Heart left ventricle (tissue), 16 donors: ENCODE measurements around the gene CDH10. TPM values are rescaled to one million over a fixed set of nuclear protein-coding genes. Genes with fewer than 3 reads are reported as not detected.

Experiments
- ATAC-seq, 4 donors: fragments of 200-7000 bp; cut with Tn5 transposase; one replicate each; pipeline ENCODE4 v1.9.1; 2020 to 2022; ENCODE audit warnings: moderate library complexity in 4 of 4, mild to moderate bottlenecking in 3 of 4, moderate number of reproducible peaks in 1 of 4
- DNase-seq, 5 donors: peaks; one replicate each; pipeline ENCODE4 v3.0.0-alpha.2; 2020
- H3K27ac ChIP-seq, 12 donors: fragments of 200-600 bp; sonication (generic) in 4 of 12; one replicate each; pipeline versions ENCODE4 v1.5.0 to v1.8.0; 2016 to 2022; ENCODE audit warnings: mild to moderate bottlenecking in 2 of 12
- H3K27me3 ChIP-seq, 9 donors: fragments of 200-600 bp; sonication (generic) in 2 of 9; one replicate each; pipeline versions ENCODE4 v1.5.1 to v1.8.0; 2016 to 2022; ENCODE audit warnings: mild to moderate bottlenecking in 3 of 9
- H3K36me3 ChIP-seq, 9 donors: fragments of 200-600 bp; sonication (generic) in 2 of 9; one replicate each; pipeline versions ENCODE4 v1.5.0 to v1.8.0; 2018 to 2022; ENCODE audit warnings: mild to moderate bottlenecking in 2 of 9
- H3K4me1 ChIP-seq, 12 donors: fragments of 200-600 bp; sonication (generic) in 4 of 12; one replicate each; pipeline versions ENCODE4 v1.5.0 to v1.8.0; 2016 to 2022; ENCODE audit warnings: mild to moderate bottlenecking in 3 of 12
- H3K4me3 ChIP-seq, 12 donors: fragments of 200-600 bp; sonication (generic) in 4 of 12; one replicate each; pipeline versions ENCODE4 v1.5.0 to v1.8.0; 2017 to 2022; ENCODE audit warnings: mild to moderate bottlenecking in 9 of 12, moderate library complexity in 4 of 12
- H3K9me3 ChIP-seq, 12 donors: fragments of 200-600 bp; sonication (generic) in 4 of 12; one replicate each; pipeline versions ENCODE4 v1.5.0 to v1.8.0; 2016 to 2022; ENCODE audit warnings: mild to moderate bottlenecking in 1 of 12
- POLR2A ChIP-seq, 2 donors: fragments of 450-650 bp; IDR thresholded peaks; one replicate each; pipeline ENCODE4 v1.6.1; 2017; ENCODE audit warnings: antibody characterized with exemption in 2 of 2, mild to moderate bottlenecking in 2 of 2, moderate library complexity in 2 of 2
- WGBS, 4 donors: extraction: QIAGEN DNeasy Blood & Tissue Kit in 2 of 4; methylation state at CpG; one replicate each; pipeline versions ENCODE4 v1.1.5 to v1.1.7; 2013 to 2018; 5-methylcytosine and 5-hydroxymethylcytosine counted together
- intact Hi-C, 10 donors: fragments of 100-400 bp; cut with DNase I; formaldehyde crosslinking; loops; one replicate each; pipeline versions ENCODE4 v1.11.1 to v1.14.2; 2022
- polyA plus RNA-seq, 2 donors: library from polyadenylated mRNA; stranded (reverse); fragments of 200-250 nt; gene quantifications; one replicate each; pipeline ENCODE4 v1.2.3, GENCODE V29; 2013
- total RNA-seq, 9 donors: library from RNA; depleted of rRNA in 2 of 9; stranded (reverse); fragments of >200 nt in 2 of 9; fragmentation: NEBNext Ultra II Directional in 3 of 9; extraction: Animal tissue kit (Norgen Biotek cat#: 25700) in 3 of 9; gene quantifications; one replicate each; pipeline versions ENCODE4 v1.1.0 to v1.2.4, GENCODE V29; 2016 to 2023
- TF ChIP-seq, protein P1 (sequence below), 12 donors: fragments of 200-600 bp; sonication (generic) in 4 of 12; IDR thresholded peaks; one replicate each; pipeline versions ENCODE4 v1.5.0 to v1.8.0; 2018 to 2022; ENCODE audit warnings: antibody characterized with exemption in 12 of 12, mild to moderate bottlenecking in 5 of 12
- donor health status: ischemic (EF 13 %, LVEDD 7.1; RV severe dilation, severe dysfunction).
- donor health status: healthy with polysubstance abuse.
- donor health status: DM: no; HTN: yes; CAD: no.
- donor health status: DM: no; HTN: no; CAD: no.
- donor health status: ischemic (EF 25% LVEDD 6.9; RV normal size, moderate dysfunction).
- donor health status: ischemic (EF 25% LVEDD 5.7; RV mildly dilated, moderate dysfunction).
- donor health status: healthy.
- donor health status: DM: yes; HTN: yes; CAD: no.
- donor health status: ischemic (EF 35%, LVEDD 5.7; RV mildly dilated, moderate dysfunction).
- donor health status: nonischemic (EF 11% LVEDD 7.7; RV severe dilation, severe dysfunction).
- donor health status: DM: yes; HTN: yes; CAD: no.
- donor health status: PGD.
- donor health status: ischemic (EF 29% LVEDD 5.4; RV normal size, mild dysfunction).
- donor health status: nonischemic (EF 23%, LVEDD 6.1; RV moderate dilation, normal function).

Gene CDH10
- total and polyA plus RNA-seq, 11 donors: 0.25 TPM; not detected in 10

GRCh38 chr5:24510523-24510988, 134.2 kb downstream of the CDH10 start:
- DNase-seq (no peak), ATAC-seq (no peak)
- TF ChIP-seq POLR2A (IDR thresholded peaks at IDR 0.05): no peak
- TF ChIP-seq, protein P1, sequence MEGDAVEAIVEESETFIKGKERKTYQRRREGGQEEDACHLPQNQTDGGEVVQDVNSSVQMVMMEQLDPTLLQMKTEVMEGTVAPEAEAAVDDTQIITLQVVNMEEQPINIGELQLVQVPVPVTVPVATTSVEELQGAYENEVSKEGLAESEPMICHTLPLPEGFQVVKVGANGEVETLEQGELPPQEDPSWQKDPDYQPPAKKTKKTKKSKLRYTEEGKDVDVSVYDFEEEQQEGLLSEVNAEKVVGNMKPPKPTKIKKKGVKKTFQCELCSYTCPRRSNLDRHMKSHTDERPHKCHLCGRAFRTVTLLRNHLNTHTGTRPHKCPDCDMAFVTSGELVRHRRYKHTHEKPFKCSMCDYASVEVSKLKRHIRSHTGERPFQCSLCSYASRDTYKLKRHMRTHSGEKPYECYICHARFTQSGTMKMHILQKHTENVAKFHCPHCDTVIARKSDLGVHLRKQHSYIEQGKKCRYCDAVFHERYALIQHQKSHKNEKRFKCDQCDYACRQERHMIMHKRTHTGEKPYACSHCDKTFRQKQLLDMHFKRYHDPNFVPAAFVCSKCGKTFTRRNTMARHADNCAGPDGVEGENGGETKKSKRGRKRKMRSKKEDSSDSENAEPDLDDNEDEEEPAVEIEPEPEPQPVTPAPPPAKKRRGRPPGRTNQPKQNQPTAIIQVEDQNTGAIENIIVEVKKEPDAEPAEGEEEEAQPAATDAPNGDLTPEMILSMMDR (IDR thresholded peaks at IDR 0.05): no peak
- Histone ChIP-seq H3K27ac (no peak overlapping the region), H3K27me3 (no peaks in the 10 kb centered on the region), H3K36me3 (no peaks in the 10 kb centered on the region), H3K4me1 (no peaks in the 10 kb centered on the region), H3K4me3 (no peak overlapping the region), H3K9me3 (no peaks in the 10 kb centered on the region)
- intact Hi-C loops: no loop called here

DNA sequence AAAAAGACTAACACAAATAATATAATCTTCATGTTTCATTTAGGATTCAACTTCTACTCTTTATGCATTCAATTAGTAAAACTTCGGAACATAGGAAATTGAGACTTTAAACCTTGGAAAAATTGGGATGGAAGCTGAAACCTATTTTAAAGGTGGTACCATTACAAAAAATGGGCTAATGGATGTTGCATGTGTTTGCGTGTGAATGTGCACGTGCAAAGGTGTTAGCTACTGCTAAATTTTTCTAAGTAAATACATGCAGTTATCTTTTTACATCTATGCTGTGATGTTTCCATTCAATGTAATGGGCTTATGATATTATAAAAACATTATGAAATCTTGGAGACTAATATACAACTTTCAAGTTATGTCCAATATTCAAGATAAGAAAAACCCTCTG, 134.8 kb downstream of the CDH10 start:
- no peak overlapping the region for H3K4me3 ChIP-seq
- DNase-seq (no peak), ATAC-seq (no peak)
- no peaks in the 10 kb centered on the region for H3K36me3 ChIP-seq
- H3K4me1 ChIP-seq: no peaks in the 10 kb centered on the region
- intact Hi-C loops: no loop called here
- TF ChIP-seq, protein P1 (IDR thresholded peaks at IDR 0.05): no peak
- no peak for TF ChIP-seq POLR2A (IDR thresholded peaks at IDR 0.05)
- no peaks in the 10 kb centered on the region for H3K9me3 ChIP-seq
- H3K27me3 ChIP-seq: no peaks in the 10 kb centered on the region
- WGBS, 4 donors: 76 to 90% (median 79%) methylated on average over 3 of the region's 3 CpGs
- no peak overlapping the region for H3K27ac ChIP-seq

DNA sequence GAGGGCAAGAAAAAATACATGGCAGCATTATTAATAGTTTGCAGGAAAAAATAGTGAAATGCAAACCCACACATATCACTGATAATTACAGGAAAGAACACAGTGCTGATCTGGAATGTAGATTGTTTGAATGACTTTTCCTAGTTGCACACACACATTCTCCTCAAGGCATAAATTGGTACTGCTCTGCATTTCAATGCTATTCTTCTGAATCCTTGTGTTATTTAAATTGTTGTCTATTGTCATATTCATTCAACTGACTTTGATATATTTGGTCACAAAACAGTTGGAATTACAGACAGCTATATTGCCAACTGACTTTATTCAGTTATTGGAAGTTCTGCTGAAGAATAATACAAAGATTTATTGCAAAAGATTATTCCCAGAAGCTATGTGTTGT, 139.5 kb downstream of the CDH10 start:
- H3K27me3 ChIP-seq: no peaks in the 10 kb centered on the region
- intact Hi-C loops: no loop called here
- no peaks in the 10 kb centered on the region for H3K9me3 ChIP-seq
- no peak overlapping the region for H3K4me3 ChIP-seq
- ATAC-seq (no peak), DNase-seq (no peak)
- TF ChIP-seq, protein P1 (IDR thresholded peaks at IDR 0.05): no peak
- no peak for TF ChIP-seq POLR2A (IDR thresholded peaks at IDR 0.05)
- no peak overlapping the region for H3K27ac ChIP-seq
- H3K36me3 ChIP-seq: no peaks in the 10 kb centered on the region
- H3K4me1 ChIP-seq: no peaks in the 10 kb centered on the region

- Histone ChIP-seq H3K9me3 (no peaks in the 10 kb centered on the region), H3K27me3 (no peaks in the 10 kb centered on the region), H3K36me3 (no peaks in the 10 kb centered on the region), H3K4me3 (no peak overlapping the region), H3K4me1 (no peaks in the 10 kb centered on the region), H3K27ac (no peak overlapping the region)
- TF ChIP-seq, protein P1 (IDR thresholded peaks at IDR 0.05): no peak
- TF ChIP-seq POLR2A (IDR thresholded peaks at IDR 0.05): no peak
- 60 to 68% (median 65%) methylated on average over 5 of the region's 5 CpGs for WGBS, 4 donors
- intact Hi-C loops: no loop called here
- ATAC-seq (no peak), DNase-seq (no peak)
These were observed 147.1 kb downstream of the CDH10 start for GRCh38 chr5:24497591-24498157.
